Peyer's patch (tissue), 4 donors: ENCODE data around the gene RFTN1.

Experiments used
- CTCF ChIP-seq, 6 experiments: fragments of 450-650 bp in 4 of 6; fragments of 200-600 bp in 2 of 6; sonication (generic) in 1 of 6; IDR thresholded peaks; one replicate each; pipeline ENCODE4 v1.5.1; 2017 to 2019; ENCODE audit warnings: antibody characterized with exemption in 6 of 6, mild to moderate bottlenecking in 3 of 6, moderate library complexity in 1 of 6
- POLR2A ChIP-seq, 2 donors: fragments of 450-650 bp; IDR thresholded peaks; one replicate each; pipeline ENCODE4 v1.5.1; 2017; ENCODE audit warnings: antibody characterized with exemption in 2 of 2, mild to moderate bottlenecking in 2 of 2, moderate library complexity in 2 of 2

- TF ChIP-seq CTCF (IDR thresholded peaks at IDR 0.05) = no peak
- no peak for TF ChIP-seq POLR2A (IDR thresholded peaks at IDR 0.05)
Observed at GRCh38 chr3:16498130-16498890, 15.2 kb downstream of the RFTN1 start.
